Smooth muscle cell of the pulmonary artery (primary cell): ENCODE data around the gene STXBP3. TPM values are rescaled to one million over a fixed set of nuclear protein-coding genes. Genes with fewer than 3 reads are reported as not detected.

ENCODE experiments used
- total RNA-seq: library from RNA; depleted of rRNA; stranded (reverse); fragments of >200 nt; gene quantifications from 2 replicates; pipeline ENCODE4 v1.2.3, GENCODE V29; 2014

The STXBP3 gene, protein sequence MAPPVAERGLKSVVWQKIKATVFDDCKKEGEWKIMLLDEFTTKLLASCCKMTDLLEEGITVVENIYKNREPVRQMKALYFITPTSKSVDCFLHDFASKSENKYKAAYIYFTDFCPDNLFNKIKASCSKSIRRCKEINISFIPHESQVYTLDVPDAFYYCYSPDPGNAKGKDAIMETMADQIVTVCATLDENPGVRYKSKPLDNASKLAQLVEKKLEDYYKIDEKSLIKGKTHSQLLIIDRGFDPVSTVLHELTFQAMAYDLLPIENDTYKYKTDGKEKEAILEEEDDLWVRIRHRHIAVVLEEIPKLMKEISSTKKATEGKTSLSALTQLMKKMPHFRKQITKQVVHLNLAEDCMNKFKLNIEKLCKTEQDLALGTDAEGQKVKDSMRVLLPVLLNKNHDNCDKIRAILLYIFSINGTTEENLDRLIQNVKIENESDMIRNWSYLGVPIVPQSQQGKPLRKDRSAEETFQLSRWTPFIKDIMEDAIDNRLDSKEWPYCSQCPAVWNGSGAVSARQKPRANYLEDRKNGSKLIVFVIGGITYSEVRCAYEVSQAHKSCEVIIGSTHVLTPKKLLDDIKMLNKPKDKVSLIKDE
- 40.9 and 53.8 TPM in 2 replicates for total RNA-seq

DNA sequence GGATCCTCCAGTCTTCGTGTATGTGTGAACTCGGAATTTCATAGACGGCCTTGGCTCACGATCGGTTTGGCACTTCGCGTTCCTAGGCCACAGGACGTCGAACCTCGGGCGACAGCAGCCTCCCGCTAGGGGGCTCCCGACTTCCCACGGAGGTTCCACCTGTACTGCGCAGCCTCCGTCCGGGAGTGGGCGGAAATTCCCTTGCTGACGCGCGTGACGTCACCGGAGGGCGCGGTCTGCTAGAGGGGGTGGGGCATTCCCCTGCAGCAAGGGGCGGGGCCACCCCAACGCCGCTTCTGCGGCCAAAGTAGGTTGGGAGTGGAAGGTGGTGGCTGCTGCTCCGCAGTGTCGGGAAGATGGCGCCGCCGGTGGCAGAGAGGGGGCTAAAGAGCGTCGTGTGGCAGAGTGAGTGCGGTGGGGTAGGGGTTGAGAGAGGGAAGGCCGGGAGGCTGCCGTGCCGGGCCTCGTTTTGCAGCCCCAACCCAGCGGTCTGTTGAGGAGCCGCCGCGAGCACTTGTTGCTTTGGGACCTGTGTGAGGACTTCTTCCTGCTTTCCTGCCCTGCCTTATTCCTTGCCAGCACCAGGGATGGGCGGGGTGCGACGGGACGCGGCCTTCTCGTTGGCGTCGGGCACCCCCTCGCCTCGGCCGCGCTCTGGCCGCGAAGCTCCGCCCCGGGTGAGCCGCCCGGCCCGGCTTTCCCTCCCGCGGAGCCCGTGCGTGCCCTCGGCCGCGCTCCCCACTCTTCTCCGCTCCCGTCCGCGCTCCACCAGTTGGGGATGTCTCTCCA lies at the start of gene STXBP3:
Gene STXBP3 (plus strand): TSS at position 293 of the 789 bp plus-strand sequence. CDS start 64 bp downstream, at position 357.

DNA sequence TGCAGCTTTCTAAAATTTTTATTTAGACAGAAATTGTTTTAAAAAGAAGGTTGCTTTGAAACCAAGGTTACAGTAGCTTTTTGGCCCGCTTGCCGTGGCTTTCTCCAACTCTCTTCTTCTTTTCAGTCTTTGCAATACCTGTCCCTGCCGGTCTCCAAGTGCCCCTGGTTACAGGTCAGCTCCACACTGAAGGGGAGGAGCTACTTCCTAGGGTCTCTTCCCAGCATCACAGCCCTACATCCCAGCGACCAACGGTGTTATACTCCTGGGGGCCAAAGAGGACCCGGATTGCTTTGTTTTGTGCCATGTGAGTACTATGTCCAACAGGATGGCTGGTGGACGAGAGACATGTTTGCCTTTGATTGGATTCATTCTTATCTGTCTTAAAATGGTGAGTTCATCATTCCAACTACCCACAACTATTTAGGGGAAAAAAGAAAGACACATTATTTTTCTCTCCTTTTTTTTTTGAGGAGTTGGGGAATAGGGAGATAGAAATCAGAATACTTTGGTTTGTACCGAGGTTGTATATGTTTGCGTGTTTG lies 33.8 kb upstream of the STXBP3 start, which contains the start of gene FNDC7:
Gene FNDC7 (plus strand): TSS at position 303 of the 545 bp plus-strand sequence. CDS start 26 bp downstream, at position 329.

DNA sequence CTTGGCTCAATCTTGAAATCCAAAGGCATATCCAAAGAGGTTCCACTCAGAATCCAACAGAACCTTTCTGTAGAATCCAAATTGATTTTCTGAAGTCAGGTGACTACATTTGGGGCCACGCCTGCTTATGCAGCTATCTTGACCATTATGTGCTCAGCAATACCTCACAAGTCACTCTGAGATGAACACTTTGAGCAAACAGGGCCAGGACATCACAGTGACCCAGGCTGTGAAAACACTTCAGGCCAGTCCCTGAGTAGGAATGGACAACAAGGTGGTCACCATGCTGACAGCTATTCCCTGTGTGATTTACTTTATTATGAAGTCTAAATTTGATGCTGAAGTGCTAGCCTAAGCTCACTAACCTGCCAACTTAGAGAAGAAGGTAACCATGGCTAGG lies 110.5 kb downstream of the STXBP3 start, which contains the start of gene AKNAD1:
Gene AKNAD1 (minus strand): TSS at position 101 of the 400 bp plus-strand sequence. CDS start 4,430 bp downstream, outside the sequence.

Other genes with a start within 250 kb of the STXBP3 start
- 18.0 and 32.5 TPM in 2 replicates for gene EEIG2, start 186.6 kb upstream of the STXBP3 start, total RNA-seq
- gene HENMT1, start 85.6 kb upstream of the STXBP3 start, total RNA-seq: 1.9 and 3.4 TPM in 2 replicates
- 13.2 and 13.9 TPM in 2 replicates for gene PRPF38B, start 54.4 kb upstream of the STXBP3 start, total RNA-seq
- 0.07 and 0.33 TPM in 2 replicates for gene FNDC7, start 33.8 kb upstream of the STXBP3 start, total RNA-seq
- 0.33 TPM in 1 of 2 replicates, not detected in the other for gene AKNAD1, start 110.4 kb downstream of the STXBP3 start, total RNA-seq
- gene GPSM2, start 130.3 kb downstream of the STXBP3 start, total RNA-seq: 8.7 and 24.4 TPM in 2 replicates
- 38.9 and 49.0 TPM in 2 replicates for gene CLCC1, start 216.8 kb downstream of the STXBP3 start, total RNA-seq